ENCODE measurements around the gene MAPKAP1.

GRCh38 chr9:125446561-125447094 lies 260.4 kb downstream of the MAPKAP1 start:
- TF ChIP-seq JUNB (IDR thresholded peaks at IDR 0.05; ENCODE audit: unreplicated experiment) (no peak), ZNF331 (CRISPR knock-in tag; IDR thresholded peaks at IDR 0.05; ENCODE audit: low read depth) (no peak), EZH2 (IDR thresholded peaks at IDR 0.05; ENCODE audit: low read depth, unreplicated experiment) (no peak), EZH2phosphoT487 (IDR thresholded peaks at IDR 0.05; ENCODE audit: unreplicated experiment) (no peak), POLR2AphosphoS5 (IDR thresholded peaks at IDR 0.05; ENCODE audit: low read depth) (no peak), NANOG (IDR thresholded peaks at IDR 0.05; ENCODE audit: borderline replicate concordance) (no peak), CREB1 (CRISPR knock-in tag; IDR thresholded peaks at IDR 0.05; ENCODE audit: low read depth) (no peak), STAT1 (IDR thresholded peaks at IDR 0.05; ENCODE audit: unreplicated experiment) (no peak)
- TF ChIP-seq, protein P1, sequence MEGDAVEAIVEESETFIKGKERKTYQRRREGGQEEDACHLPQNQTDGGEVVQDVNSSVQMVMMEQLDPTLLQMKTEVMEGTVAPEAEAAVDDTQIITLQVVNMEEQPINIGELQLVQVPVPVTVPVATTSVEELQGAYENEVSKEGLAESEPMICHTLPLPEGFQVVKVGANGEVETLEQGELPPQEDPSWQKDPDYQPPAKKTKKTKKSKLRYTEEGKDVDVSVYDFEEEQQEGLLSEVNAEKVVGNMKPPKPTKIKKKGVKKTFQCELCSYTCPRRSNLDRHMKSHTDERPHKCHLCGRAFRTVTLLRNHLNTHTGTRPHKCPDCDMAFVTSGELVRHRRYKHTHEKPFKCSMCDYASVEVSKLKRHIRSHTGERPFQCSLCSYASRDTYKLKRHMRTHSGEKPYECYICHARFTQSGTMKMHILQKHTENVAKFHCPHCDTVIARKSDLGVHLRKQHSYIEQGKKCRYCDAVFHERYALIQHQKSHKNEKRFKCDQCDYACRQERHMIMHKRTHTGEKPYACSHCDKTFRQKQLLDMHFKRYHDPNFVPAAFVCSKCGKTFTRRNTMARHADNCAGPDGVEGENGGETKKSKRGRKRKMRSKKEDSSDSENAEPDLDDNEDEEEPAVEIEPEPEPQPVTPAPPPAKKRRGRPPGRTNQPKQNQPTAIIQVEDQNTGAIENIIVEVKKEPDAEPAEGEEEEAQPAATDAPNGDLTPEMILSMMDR (conservative IDR thresholded peaks at IDR 0.05; ENCODE audit: low read depth in 2 of 2): no peak
- TF ChIP-seq, protein P2, sequence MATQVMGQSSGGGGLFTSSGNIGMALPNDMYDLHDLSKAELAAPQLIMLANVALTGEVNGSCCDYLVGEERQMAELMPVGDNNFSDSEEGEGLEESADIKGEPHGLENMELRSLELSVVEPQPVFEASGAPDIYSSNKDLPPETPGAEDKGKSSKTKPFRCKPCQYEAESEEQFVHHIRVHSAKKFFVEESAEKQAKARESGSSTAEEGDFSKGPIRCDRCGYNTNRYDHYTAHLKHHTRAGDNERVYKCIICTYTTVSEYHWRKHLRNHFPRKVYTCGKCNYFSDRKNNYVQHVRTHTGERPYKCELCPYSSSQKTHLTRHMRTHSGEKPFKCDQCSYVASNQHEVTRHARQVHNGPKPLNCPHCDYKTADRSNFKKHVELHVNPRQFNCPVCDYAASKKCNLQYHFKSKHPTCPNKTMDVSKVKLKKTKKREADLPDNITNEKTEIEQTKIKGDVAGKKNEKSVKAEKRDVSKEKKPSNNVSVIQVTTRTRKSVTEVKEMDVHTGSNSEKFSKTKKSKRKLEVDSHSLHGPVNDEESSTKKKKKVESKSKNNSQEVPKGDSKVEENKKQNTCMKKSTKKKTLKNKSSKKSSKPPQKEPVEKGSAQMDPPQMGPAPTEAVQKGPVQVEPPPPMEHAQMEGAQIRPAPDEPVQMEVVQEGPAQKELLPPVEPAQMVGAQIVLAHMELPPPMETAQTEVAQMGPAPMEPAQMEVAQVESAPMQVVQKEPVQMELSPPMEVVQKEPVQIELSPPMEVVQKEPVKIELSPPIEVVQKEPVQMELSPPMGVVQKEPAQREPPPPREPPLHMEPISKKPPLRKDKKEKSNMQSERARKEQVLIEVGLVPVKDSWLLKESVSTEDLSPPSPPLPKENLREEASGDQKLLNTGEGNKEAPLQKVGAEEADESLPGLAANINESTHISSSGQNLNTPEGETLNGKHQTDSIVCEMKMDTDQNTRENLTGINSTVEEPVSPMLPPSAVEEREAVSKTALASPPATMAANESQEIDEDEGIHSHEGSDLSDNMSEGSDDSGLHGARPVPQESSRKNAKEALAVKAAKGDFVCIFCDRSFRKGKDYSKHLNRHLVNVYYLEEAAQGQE (IDR thresholded peaks at IDR 0.05; ENCODE audit: unreplicated experiment): no peak
- TF ChIP-seq, protein P3, sequence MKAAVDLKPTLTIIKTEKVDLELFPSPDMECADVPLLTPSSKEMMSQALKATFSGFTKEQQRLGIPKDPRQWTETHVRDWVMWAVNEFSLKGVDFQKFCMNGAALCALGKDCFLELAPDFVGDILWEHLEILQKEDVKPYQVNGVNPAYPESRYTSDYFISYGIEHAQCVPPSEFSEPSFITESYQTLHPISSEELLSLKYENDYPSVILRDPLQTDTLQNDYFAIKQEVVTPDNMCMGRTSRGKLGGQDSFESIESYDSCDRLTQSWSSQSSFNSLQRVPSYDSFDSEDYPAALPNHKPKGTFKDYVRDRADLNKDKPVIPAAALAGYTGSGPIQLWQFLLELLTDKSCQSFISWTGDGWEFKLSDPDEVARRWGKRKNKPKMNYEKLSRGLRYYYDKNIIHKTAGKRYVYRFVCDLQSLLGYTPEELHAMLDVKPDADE (IDR thresholded peaks at IDR 0.05): no peak

Measured in GM23338 (cell line).